DND-41 (cell line): ENCODE results near the gene RASA2.

Source experiments
- ATAC-seq: fragments of 200-7000 bp; cut with Tn5 transposase; 3 replicates; pipeline ENCODE4 v1.9.1; 2021; ENCODE audit warnings: low read depth; ENCODE audit not compliant: insufficient read depth
- DNase-seq: peaks from one replicate; pipeline ENCODE4 v3.0.0-alpha.2; 2020
- H2AFZ ChIP-seq: 2 replicates; pipeline ENCODE4 v1.6.0; 2012; ENCODE audit warnings: low read depth, low read length
- H3K27ac ChIP-seq: 2 replicates; pipeline ENCODE4 v1.5.1; 2012; ENCODE audit warnings: low read length, inconsistent platforms
- H3K27me3 ChIP-seq: fragments of 200-600 bp; sonication (generic); 2 replicates; pipeline ENCODE4 v1.6.0; 2012; ENCODE audit warnings: low read length, mild to moderate bottlenecking, inconsistent platforms; ENCODE audit not compliant: insufficient read depth, poor library complexity
- H3K36me3 ChIP-seq: 2 replicates; pipeline ENCODE4 v1.5.1; 2012; ENCODE audit warnings: low read length, inconsistent platforms; ENCODE audit not compliant: insufficient read depth
- H3K4me1 ChIP-seq: 2 replicates; pipeline ENCODE4 v1.5.1; 2012; ENCODE audit warnings: mild to moderate bottlenecking, low read length; ENCODE audit not compliant: insufficient read depth
- H3K4me2 ChIP-seq: 2 replicates; pipeline ENCODE4 v1.6.0; 2012; ENCODE audit warnings: mild to moderate bottlenecking, moderate library complexity, low read length, inconsistent platforms; ENCODE audit not compliant: insufficient read depth
- H3K4me3 ChIP-seq, 2 experiments: fragments of 200-600 bp in 1 of 2; shearing (Covaris generic) in 1 of 2; 2 replicates each; pipeline ENCODE4 v1.5.1; 2012 to 2016; ENCODE audit warnings: inconsistent platforms in 2 of 2, low read length in 2 of 2, mild to moderate bottlenecking in 2 of 2, low read depth in 1 of 2, moderate library complexity in 1 of 2
- H3K79me2 ChIP-seq: 2 replicates; pipeline ENCODE4 v1.6.0; 2012; ENCODE audit warnings: low read length, inconsistent platforms; ENCODE audit not compliant: insufficient read depth
- H3K9ac ChIP-seq: 2 replicates; pipeline ENCODE4 v1.6.0; 2012; ENCODE audit warnings: low read depth, mild to moderate bottlenecking, inconsistent platforms, low read length, moderate library complexity
- H3K9me3 ChIP-seq: 2 replicates; pipeline ENCODE4 v1.5.1; 2012; ENCODE audit warnings: low read length, moderate library complexity, mild to moderate bottlenecking, inconsistent platforms; ENCODE audit not compliant: insufficient read depth, severe bottlenecking
- H4K20me1 ChIP-seq: 2 replicates; pipeline ENCODE4 v1.6.0; 2012; ENCODE audit warnings: low read length; ENCODE audit not compliant: insufficient read depth
- EZH2 ChIP-seq: IDR thresholded peaks from 3 replicates; pipeline ENCODE4 v1.6.1; 2012; ENCODE audit warnings: borderline replicate concordance, low read depth, mild to moderate bottlenecking, moderate library complexity, low read length, inconsistent platforms; ENCODE audit not compliant: severe bottlenecking
- TF ChIP-seq, protein P1 (sequence below): IDR thresholded peaks from 2 replicates; pipeline ENCODE4 v1.5.1; 2012; ENCODE audit warnings: borderline replicate concordance, low read length, moderate library complexity, mild to moderate bottlenecking; ENCODE audit not compliant: poor library complexity, severe bottlenecking; ENCODE audit errors: extremely low read depth

The RASA2 gene

DNA sequence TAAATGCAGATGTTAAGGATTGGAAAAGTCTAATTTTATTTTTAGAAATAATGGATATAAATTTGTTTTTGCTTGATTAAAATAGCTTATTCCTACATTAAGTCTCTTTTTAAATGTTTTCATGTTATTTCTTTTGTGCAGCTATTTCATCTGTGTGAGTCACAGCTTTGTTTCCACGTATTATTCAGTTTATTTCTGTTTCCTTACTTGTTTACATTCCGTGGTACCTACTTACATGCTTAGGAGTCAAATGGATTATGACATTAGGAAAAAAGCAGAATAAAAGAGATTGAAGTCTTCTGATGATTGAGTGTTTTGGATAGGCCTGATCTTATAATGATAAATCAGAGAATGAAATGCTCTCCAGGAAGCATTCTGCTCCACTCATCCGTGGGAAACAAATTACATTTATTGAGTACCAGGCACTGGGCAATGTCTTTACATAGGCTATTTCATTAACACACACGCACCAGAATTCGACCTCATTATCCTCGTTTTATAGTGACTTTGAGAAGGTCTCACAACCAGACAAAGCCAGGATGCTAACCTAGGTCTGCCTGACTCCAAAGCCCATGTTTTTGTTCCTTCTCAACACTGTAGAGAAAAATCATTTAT lies 38.1 kb upstream of the RASA2 start:
- Histone ChIP-seq H3K4me2 (no peak overlapping the region), H2AFZ (no peak overlapping the region), H3K36me3 (no peaks in the 10 kb centered on the region), H3K79me2 (no peaks in the 10 kb centered on the region), H3K27me3 (no peaks in the 10 kb centered on the region), H3K9ac (no peak overlapping the region), H3K4me1 (no peaks in the 10 kb centered on the region), H3K9me3 (no peaks in the 10 kb centered on the region), H3K4me3 (no peak overlapping the region), H3K27ac (no peak overlapping the region), H4K20me1 (no peaks in the 10 kb centered on the region)
- TF ChIP-seq, protein P1, sequence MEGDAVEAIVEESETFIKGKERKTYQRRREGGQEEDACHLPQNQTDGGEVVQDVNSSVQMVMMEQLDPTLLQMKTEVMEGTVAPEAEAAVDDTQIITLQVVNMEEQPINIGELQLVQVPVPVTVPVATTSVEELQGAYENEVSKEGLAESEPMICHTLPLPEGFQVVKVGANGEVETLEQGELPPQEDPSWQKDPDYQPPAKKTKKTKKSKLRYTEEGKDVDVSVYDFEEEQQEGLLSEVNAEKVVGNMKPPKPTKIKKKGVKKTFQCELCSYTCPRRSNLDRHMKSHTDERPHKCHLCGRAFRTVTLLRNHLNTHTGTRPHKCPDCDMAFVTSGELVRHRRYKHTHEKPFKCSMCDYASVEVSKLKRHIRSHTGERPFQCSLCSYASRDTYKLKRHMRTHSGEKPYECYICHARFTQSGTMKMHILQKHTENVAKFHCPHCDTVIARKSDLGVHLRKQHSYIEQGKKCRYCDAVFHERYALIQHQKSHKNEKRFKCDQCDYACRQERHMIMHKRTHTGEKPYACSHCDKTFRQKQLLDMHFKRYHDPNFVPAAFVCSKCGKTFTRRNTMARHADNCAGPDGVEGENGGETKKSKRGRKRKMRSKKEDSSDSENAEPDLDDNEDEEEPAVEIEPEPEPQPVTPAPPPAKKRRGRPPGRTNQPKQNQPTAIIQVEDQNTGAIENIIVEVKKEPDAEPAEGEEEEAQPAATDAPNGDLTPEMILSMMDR, result no peak
- TF ChIP-seq EZH2, result no peak
- ATAC-seq (no peak), DNase-seq (no peak)

DNA sequence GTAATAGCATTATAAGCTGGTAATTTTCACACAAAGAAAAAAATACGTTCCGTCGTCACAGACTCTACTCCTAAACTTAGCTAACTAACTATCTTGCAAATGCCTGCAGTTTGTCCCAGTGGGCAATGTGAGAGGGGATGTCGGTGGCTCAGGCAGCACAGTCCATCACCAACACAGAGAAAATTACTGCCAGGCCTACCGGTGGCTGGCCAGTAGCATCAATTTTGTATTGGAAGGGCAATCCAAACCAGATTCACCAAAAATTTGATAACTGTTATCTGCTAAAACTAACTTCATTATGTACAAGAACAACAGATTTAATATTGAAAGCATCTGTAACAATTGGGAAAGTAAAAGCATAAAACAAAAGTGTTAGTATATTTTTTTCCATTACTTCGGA lies 37.4 kb upstream of the RASA2 start:
- no peaks in the 10 kb centered on the region for H4K20me1 ChIP-seq
- H3K4me3 ChIP-seq, result no peak overlapping the region
- H3K4me2 ChIP-seq, result no peak overlapping the region
- no peak overlapping the region for H3K27ac ChIP-seq
- TF ChIP-seq, protein P1, result no peak
- no peak for TF ChIP-seq EZH2
- no peak overlapping the region for H3K9ac ChIP-seq
- no peaks in the 10 kb centered on the region for H3K36me3 ChIP-seq
- H3K27me3 ChIP-seq, result no peaks in the 10 kb centered on the region
- no peaks in the 10 kb centered on the region for H3K9me3 ChIP-seq
- no peaks in the 10 kb centered on the region for H3K4me1 ChIP-seq
- ATAC-seq (no peak), DNase-seq (no peak)
- H2AFZ ChIP-seq, result no peak overlapping the region
- H3K79me2 ChIP-seq, result no peaks in the 10 kb centered on the region

DNA sequence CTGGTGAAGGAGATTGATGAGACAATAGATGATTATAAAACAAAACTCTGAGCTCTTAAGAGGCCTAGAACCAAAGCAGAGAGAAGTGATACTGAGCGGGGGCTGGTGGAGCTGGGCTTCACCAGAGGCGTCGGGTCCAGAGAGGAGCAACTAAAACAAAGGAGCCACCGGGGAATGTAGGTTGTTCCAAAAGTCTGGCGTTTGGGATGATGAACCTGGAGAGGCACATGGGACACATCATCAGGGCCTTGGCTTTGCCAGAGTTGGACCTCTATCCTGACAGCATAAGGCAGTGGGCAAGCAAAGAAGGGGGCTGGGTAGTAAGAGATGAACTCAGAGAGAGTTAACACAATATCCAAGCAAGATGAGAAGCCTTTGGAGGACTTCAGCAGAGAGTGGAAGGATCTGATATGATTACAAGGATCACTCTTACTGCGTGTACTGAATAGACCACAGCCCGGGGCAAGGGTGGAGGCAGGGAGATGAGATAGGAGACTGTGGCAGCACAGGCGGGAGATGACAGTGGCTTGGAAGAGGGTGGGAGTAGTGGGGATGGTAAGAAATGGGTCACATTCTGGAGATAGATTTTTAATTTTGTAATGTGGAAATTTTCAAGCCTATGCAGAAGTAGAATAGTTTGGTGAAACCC lies 36.0 kb upstream of the RASA2 start:
- ATAC-seq (no peak), DNase-seq (no peak)
- H2AFZ ChIP-seq, result no peak overlapping the region
- H3K4me2 ChIP-seq, result no peak overlapping the region
- H4K20me1 ChIP-seq, result no peaks in the 10 kb centered on the region
- no peak for TF ChIP-seq EZH2
- TF ChIP-seq, protein P1, result no peak
- no peak overlapping the region for H3K9ac ChIP-seq
- no peak overlapping the region for H3K4me3 ChIP-seq
- no peaks in the 10 kb centered on the region for H3K36me3 ChIP-seq
- no peaks in the 10 kb centered on the region for H3K9me3 ChIP-seq
- H3K27me3 ChIP-seq, result no peaks in the 10 kb centered on the region
- H3K4me1 ChIP-seq, result no peaks in the 10 kb centered on the region
- no peaks in the 10 kb centered on the region for H3K79me2 ChIP-seq
- no peak overlapping the region for H3K27ac ChIP-seq
